ENCODE data around the gene CDC34.
A peak's percentile ranks its signal among the peaks of the same experiment; 100 is the strongest.

Gene CDC34

GRCh38 chr19:497869-498510, 33.6 kb upstream of the CDC34 start:
- DNase-seq, result no peak

DNA sequence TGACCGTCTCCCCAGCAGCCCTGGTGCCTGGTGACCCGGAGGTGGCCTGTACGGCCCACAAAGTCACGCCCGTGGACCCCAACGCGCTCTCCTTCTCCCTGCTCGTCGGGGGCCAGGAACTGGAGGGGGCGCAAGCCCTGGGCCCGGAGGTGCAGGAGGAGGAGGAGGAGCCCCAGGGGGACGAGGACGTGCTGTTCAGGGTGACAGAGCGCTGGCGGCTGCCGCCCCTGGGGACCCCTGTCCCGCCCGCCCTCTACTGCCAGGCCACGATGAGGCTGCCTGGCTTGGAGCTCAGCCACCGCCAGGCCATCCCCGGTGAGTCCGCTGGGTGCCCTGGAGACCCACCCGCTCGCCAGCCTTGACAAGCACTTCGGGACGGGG, 33.1 kb upstream of the CDC34 start:
- DNase-seq, result no peak

GRCh38 chr19:498977-499623, 32.5 kb upstream of the CDC34 start:
- DNase-seq, result no peak

DNA sequence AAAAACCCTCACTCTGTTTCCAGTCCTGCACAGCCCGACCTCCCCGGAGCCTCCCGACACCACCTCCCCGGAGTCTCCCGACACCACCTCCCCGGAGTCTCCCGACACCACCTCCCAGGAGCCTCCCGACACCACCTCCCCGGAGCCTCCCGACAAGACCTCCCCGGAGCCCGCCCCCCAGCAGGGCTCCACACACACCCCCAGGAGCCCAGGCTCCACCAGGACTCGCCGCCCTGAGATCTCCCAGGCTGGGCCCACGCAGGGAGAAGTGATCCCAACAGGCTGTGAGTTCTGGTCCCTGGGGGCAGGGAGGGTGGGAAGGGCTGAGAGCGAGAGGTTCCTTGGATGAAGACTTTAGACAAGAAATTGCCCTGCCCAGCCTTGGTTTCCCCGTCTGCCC, 29.9 kb upstream of the CDC34 start:
- DNase-seq, result no peak

- no peak for DNase-seq
Measured at GRCh38 chr19:504616-505015, 26.9 kb upstream of the CDC34 start.

DNA sequence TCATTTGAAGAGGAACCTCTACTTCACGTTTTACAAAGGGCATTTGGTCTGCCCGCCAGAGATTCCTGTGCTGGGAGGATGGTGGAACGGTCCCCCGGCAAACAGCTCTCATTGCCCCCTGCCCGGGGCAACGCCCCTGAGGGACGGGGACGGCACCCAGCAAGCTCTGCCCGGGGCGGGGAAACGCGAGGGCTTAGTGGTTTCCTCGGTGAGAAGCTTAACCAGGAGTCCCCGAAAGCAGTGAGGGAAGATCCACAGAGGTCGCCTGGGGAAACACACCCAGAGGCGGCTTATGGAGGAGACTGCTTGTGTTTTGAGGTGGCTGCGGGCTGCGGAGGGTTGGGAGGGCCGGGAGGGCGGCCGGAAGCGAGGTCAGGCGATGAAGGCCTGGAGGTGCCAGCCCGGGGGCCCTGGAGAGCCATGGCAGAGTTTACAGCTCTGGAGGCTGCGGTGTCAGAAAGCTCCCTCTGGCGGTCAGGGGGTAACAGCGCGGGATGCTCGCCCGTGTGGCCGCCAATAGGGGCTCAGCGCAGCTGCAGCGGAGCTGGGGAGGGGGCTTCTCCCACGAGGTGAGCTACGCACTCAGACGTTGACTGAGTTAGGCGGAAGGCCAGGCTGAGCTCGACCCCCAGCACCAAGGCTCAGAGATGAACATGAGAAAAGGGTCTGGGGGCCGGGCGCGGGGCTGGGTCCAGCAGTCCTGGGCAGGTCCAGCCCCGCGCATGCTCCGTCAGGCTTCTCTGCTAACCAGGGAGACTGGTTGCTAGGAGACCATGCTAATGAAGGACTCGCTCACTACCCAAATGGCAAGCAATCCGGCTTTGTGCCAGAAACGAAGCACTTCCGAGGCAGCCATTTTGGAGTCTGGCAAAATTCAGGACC, 24.9 kb upstream of the CDC34 start:
- DNase-seq, result peak; percentile 98

GRCh38 chr19:507286-508203, 24.0 kb upstream of the CDC34 start, which contains the start of gene TPGS1:
Gene TPGS1, plus strand, starts transcription at chr19:507497. Its CDS starts 10 bp downstream, at chr19:507507.
- peak; percentile 89 for DNase-seq

DNA sequence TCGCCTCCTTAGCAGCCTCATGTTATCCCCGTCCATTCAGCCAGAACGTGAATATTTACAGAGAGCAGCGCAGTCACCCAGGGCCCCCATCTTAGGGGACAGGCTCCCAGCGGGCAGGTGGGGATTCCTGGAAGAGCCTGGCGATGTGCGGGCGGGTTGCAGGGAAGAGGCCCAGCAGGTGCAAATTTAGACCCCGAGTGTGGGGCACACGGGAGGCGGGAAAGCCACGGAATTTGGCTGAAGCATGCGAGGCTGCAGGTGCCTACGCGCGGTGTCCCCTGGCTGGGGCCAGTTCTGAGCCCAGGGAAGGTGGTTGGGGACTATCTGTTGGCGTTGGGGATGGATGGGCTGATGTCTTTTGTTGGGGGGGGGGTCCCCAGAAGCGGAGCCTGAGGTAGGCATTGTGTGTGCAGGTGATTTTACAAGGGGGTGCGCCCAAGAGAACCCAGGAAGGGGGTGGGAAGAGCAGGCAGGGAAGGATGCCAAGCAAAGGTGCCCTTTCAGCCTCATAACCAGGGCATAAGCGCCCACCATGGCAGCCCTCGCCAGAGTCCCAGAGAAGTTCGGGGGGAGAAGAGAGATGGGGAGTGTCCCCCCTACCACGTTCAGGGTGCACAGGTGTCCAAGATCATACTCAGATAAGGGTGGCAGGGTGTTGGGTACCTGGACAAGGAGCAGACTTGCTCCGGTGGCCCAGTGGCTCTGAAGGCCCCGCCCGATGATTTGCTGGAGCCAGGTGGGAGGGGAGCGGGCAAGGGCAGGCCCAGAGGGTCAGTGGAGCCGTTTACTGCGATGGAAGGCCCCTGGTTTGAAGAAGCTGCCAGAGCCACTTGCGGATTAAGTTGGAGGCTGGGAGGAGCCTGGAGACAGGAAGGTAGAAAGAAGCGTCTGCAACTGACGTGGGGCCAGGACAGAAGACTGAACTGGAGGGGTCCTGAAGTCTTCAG, 23.1 kb upstream of the CDC34 start:
- peak; percentile 38 for DNase-seq

- peak; percentile 86 for DNase-seq
Measured at GRCh38 chr19:510606-511100, 20.9 kb upstream of the CDC34 start.

DNA sequence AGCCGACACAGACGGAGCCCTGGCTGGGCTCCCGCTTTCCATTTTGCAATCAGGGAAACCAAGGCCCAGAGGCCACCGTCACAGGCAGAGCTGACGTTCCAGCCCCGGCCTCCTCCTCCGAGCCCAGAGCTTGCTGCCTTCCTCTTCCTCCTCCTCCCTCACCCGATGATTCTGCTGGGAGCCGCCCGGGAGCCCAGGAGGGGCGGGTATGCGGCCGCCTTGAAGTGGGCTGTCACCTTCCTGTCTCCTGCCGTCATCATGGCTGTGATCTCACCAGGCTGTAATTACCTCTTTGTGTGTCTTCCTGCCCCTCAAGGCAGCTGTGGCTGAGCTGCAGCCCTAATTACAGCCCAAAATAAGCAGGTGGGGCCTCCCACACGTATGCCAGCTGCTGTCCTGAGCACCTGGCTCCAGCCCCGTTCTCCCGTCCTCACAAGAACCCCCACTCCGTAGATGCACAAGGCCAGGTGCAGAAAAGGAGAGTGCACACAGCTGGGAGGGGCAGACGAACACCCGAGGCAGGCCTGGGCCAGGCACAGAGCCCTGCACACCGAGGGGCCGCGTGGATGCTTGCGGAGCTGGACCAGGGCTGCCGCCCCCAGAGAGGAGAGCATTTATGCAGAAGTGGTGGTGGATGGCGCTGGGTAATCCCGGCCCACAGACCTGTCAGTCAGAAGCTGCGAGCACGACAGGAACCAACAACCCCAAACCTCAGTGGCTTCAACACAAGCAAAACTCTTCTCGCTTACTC, 20.3 kb upstream of the CDC34 start:
- peak; percentile 74 for DNase-seq

DNA sequence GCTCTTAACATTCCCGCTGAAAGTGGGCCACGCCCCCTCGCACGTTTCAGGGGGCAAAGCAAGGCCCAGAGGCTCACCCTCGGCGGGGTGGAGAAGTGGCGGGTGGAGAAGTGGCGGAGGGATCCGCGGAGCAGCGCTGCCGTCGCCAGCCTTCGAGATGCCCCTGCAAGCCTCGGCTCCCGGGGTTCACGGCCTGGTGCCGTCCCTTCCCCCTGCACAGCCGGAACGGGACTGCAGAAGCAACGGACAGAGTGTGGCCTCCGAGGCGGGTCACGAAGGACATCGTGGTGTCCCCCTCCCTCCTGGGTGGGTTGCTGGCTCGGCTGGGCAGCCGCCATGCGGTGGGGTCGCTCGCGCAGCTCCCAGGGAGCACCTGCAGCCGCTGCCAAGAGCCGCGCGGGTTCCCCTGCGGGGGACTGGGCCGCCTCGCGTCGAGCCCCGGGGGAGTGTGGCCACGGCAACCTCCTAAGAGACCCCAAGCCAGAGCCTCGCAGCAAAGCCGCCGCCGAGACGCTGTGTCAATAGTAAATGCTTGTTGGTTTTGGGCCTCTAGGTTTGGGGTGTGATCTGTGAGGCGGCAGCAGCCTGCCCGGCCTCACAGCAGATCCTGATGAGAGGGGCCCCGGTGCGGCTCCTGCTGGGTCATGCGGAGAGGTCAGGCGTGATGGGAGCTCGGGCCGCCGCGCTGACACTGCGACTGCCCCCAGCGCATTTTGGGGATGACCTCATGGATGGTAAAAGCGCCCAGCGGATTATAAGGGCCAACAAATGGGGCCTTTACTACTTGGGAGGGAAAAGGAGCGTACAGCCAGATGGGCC, 18.8 kb upstream of the CDC34 start:
- DNase-seq, result no peak

DNA sequence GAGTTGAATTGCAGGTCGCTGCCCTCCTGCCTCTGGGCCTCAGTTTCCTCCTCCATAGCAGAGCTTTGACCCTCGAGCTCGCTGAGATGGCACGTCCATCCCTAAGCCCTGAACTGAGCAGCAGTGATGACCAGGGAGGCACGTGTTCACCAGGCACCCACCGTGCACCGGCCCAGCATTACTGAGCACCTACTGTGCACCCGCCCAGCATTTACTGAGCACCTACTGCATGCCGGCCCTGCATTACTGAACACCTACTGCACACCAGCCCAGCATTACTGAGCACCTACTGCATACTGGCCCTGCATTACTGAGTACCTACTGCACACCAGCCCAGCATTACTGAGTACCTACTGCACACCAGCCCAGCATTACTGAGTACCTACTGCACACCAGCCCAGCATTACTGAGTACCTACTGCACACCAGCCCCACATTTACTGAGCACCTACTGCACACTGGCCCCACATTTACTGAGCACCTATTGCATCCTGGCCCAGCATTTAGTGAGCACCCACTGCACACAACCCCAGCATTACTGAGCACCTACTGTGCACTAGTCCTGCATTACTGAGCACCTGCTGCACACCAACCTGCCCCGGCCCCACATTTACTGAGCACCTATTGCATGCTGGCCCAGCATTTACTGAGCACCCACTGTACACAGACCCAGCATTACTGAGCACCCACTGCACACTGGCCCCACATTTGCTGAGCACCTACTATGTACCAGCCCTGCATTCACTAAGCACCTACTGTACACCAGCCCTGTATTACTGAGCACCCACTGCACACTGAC, 18.0 kb upstream of the CDC34 start:
- no peak for DNase-seq

DNA sequence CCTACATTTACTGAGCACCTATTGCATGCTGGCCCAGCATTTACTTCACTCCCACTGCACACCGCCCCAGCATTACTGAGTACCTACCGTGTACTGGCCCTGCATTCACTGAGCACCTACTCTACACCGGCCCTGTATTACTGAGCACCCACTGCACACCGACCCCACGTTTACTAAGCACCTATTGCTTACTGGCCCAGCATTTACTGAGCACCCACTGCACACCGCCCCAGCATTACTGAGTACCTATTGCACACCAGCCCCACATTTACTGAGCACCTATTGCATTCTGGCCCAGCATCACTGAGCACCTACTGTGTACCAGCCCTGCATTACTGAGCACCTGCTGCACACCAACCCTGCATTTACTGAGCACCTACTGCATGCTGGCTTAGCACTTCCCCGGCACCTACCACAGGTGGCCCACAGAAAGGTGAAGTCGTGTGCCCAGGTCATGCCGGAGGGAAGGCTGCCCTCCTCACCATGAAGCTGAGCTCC, 17.3 kb upstream of the CDC34 start:
- no peak for DNase-seq

GRCh38 chr19:517721-518597, 13.6 kb upstream of the CDC34 start:
- peak; percentile 92 for DNase-seq

DNA sequence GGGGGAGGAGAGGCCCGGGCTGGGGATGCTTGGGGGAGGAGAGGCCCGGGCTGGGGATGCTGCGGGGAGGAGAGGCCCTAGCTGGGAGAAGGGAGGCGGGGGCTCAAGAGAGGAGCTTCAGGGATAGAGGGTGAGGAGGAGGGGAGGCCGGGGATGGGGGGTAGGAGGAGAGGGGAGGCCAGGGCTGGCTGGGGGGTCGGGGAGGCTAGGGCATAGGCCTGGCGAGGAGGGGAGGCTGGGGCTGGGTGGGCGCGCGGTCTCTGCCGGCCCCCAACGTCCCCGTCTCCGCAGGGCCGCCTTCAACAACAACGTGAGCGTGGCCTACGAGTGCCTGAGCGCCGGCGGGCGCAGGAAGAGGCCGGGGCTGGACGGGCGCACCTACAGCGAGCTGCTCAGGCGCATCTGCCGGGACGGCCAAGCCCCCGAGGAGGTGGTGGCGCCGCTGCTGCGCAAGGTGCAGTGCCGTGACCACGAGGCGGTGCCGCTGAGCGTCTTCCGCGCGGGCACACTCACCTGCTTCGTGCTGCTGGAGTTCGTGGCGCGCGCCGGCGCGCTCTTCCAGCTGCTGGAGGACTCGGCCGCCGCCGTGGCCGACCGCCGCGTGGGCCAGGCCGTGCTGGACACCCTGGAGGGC, 12.8 kb upstream of the CDC34 start:
- DNase-seq, result peak; percentile 69

DNA sequence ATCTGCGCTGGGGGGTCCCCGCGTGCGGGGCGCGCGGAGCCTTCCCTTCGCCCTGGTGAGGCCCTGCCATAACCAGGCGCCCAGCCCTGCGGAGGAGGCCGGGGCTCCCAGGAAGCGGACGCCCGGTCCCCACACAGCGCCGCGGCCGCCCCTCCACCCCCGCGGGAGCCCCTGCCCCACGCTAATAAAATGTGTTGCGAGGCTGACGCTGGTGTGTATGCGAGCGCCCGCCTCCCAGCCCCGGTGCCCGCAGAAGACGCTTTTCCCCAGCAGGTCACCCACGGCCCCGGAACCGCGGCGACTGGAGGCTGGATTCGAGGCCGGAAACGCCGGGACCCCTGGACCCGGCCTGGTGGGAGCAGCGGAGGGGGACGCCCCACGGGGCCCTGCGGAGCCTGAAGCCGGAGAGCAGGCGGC, 12.1 kb upstream of the CDC34 start:
- DNase-seq, result no peak

DNA sequence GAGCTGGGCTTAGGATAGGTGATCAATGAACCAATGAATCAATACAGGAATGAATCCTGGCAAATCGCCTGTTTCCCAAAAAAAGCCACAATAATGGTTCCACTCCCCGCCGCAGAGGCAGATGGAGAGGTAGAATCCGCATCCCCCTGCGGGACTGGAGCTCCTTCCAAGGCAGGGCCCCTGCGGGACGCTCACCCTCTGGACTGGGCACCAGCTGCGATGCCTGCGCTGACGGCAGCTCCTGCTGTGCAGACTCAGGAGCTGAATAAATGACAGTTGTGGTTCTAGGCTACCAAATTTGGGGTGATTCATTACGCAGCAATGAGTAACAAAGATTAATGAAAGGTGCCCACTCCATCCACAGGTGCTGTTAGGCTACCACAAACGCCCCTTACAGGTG, 8.8 kb upstream of the CDC34 start:
- DNase-seq, result no peak

All from right forelimb (tissue), 1 donor.